Loucy (cell line): ENCODE measurements around the gene SMAP1.

ENCODE experiments used
- H2AFZ ChIP-seq: fragments of 200-600 bp; sonication (generic); 2 replicates; pipeline ENCODE4 v1.6.0; 2016; ENCODE audit warnings: antibody characterized with exemption, mild to moderate bottlenecking, low read length, moderate library complexity
- H3F3A ChIP-seq: fragments of 200-600 bp; 2 replicates; pipeline ENCODE4 v1.6.0; 2016; ENCODE audit warnings: antibody characterized with exemption, low read depth, mild to moderate bottlenecking
- H3K27me3 ChIP-seq: fragments of 200-600 bp; sonication (generic); 2 replicates; pipeline ENCODE4 v1.6.1; 2014; ENCODE audit warnings: low read length, mild to moderate bottlenecking; ENCODE audit not compliant: insufficient read depth, poor library complexity, severe bottlenecking
- H3K36me3 ChIP-seq: fragments of 200-600 bp; sonication (generic); 2 replicates; pipeline ENCODE4 v1.6.1; 2016; ENCODE audit warnings: low read length; ENCODE audit not compliant: insufficient read depth
- H3K4me1 ChIP-seq: fragments of 200-600 bp; sonication (generic); 2 replicates; pipeline ENCODE4 v1.5.1; 2014; ENCODE audit warnings: low read length, mild to moderate bottlenecking; ENCODE audit not compliant: insufficient read depth, poor library complexity, severe bottlenecking
- H3K4me2 ChIP-seq: fragments of 200-600 bp; sonication (generic); 2 replicates; pipeline ENCODE4 v1.6.0; 2014; ENCODE audit warnings: antibody characterized with exemption, low read length, low read depth, mild to moderate bottlenecking; ENCODE audit not compliant: poor library complexity, severe bottlenecking
- H3K4me3 ChIP-seq: fragments of 200-600 bp; sonication (generic); 2 replicates; pipeline ENCODE4 v1.5.1; 2014; ENCODE audit warnings: low read length, mild to moderate bottlenecking, mixed read lengths; ENCODE audit not compliant: poor library complexity, severe bottlenecking
- H3K79me2 ChIP-seq: fragments of 200-600 bp; sonication (generic); 2 replicates; pipeline ENCODE4 v1.6.1; 2014; ENCODE audit warnings: low read length; ENCODE audit not compliant: insufficient read depth
- H3K9ac ChIP-seq: fragments of 200-600 bp; sonication (generic); 2 replicates; pipeline ENCODE4 v1.6.0; 2014; ENCODE audit warnings: mild to moderate bottlenecking, low read depth, low read length, moderate library complexity; ENCODE audit not compliant: poor library complexity, severe bottlenecking
- H3K9me2 ChIP-seq: fragments of 200-600 bp; sonication (generic); replicated peaks from 2 replicates; pipeline ENCODE4 v1.6.1; 2016; ENCODE audit warnings: low read depth, low read length, mixed read lengths
- H3K9me3 ChIP-seq: fragments of 200-600 bp; sonication (generic); 2 replicates; pipeline ENCODE4 v1.6.1; 2014; ENCODE audit warnings: mild to moderate bottlenecking, antibody characterized with exemption, low read length, low read depth; ENCODE audit not compliant: insufficient read depth
- H4K20me1 ChIP-seq: fragments of 200-600 bp; sonication (generic); 2 replicates; pipeline ENCODE4 v1.6.0; 2014; ENCODE audit warnings: antibody characterized with exemption, low read length, mild to moderate bottlenecking; ENCODE audit not compliant: insufficient read depth, poor library complexity, severe bottlenecking
- CTCF ChIP-seq: fragments of 200-600 bp; sonication (generic); conservative IDR thresholded peaks from 2 replicates; pipeline ENCODE4 v1.5.1; 2014; ENCODE audit warnings: mild to moderate bottlenecking, antibody characterized with exemption, low read length
- EZH2phosphoT487 ChIP-seq: fragments of 200-600 bp; IDR thresholded peaks from 2 replicates; pipeline ENCODE4 v1.6.1; 2018; ENCODE audit warnings: antibody characterized with exemption, mild to moderate bottlenecking, moderate library complexity, borderline replicate concordance

The SMAP1 gene

DNA sequence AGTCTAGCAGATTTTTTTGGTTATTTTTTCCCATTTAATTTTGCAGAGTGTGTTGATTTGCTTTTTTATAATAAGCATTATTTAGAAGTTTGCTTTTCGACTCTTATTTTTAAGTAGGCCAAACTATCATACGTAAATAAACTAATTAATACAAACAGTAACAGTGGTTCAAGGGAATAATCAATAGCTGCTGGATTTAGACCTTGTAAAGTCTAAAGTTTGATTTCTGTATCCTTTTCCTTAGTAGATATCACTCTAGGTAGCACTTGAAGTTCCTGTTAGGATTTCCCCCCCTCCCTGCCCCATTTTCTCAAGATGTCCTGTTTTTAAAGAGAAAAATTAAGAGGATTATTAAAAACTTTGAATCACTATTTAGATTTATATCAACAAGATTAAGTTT, 153.1 kb downstream of the SMAP1 start:
- Histone ChIP-seq H2AFZ (no peak overlapping the region), H3K27me3 (no peaks in the 10 kb centered on the region), H3K9me2 (no peaks in the 10 kb centered on the region), H3K36me3 (0 out of 2 replicates have a peak, but pooled peaks cover 9% of the 10 kb centered on the region), H4K20me1 (no peaks in the 10 kb centered on the region), H3K9ac (no peak overlapping the region), H3K4me3 (no peak overlapping the region), H3K4me1 (no peaks in the 10 kb centered on the region), H3K4me2 (no peak overlapping the region), H3K79me2 (no peaks in the 10 kb centered on the region), H3F3A (no peaks in the 10 kb centered on the region), H3K9me3 (no peaks in the 10 kb centered on the region)
- TF ChIP-seq EZH2phosphoT487: no peak
- no peak for TF ChIP-seq CTCF

DNA sequence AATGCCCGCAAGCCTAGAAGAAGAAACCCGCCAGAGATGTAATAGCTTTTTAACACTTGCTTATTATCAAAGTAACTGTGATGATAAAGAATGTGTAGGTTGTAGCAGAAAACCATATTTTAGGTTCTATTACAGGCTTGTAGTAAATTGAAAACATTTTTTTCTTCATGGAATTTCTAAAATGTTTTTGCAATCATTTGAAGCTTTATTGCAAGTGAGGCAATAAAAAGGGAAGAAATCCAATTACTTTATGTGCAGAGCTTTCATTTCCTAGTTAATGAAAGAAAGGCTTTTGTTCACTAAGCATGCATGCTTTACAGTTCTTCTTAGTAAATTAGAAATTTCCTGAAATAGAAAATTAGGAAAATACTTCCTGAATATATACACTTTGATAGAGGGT, 154.1 kb downstream of the SMAP1 start:
- no peaks in the 10 kb centered on the region for H3K4me1 ChIP-seq
- no peak overlapping the region for H3K4me3 ChIP-seq
- H2AFZ ChIP-seq: no peak overlapping the region
- H3F3A ChIP-seq: no peaks in the 10 kb centered on the region
- H3K9me3 ChIP-seq: no peaks in the 10 kb centered on the region
- H4K20me1 ChIP-seq: no peaks in the 10 kb centered on the region
- H3K79me2 ChIP-seq: no peaks in the 10 kb centered on the region
- 0 out of 2 replicates have a peak, but pooled peaks cover 9% of the 10 kb centered on the region for H3K36me3 ChIP-seq
- no peak overlapping the region for H3K4me2 ChIP-seq
- TF ChIP-seq EZH2phosphoT487 (no peak), CTCF (no peak)
- H3K27me3 ChIP-seq: no peaks in the 10 kb centered on the region
- no peaks in the 10 kb centered on the region for H3K9me2 ChIP-seq
- no peak overlapping the region for H3K9ac ChIP-seq

DNA sequence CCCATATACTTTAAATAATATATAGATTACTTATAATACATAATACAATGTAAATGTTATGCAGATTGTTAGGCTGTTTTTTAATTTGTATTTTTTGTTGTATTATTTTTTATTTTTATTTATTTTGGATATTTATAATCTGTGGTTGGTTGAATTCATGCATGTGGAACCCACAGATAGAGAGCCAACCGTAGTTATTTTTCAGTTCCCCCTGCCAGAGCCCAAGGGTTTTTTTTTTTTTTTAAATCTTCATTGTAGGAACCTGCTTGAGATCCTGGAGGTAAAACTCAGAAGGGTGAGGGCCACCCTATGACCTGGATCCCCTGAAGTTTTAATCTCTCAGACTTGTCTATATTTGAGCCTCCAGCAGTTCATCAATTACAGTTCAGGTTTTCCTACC, 156.0 kb downstream of the SMAP1 start:
- Histone ChIP-seq H3K27me3 (no peaks in the 10 kb centered on the region), H3K4me1 (no peaks in the 10 kb centered on the region), H3K36me3 (0 out of 2 replicates have a peak, but pooled peaks cover 9% of the 10 kb centered on the region), H3F3A (no peaks in the 10 kb centered on the region), H3K9me3 (no peaks in the 10 kb centered on the region), H3K79me2 (no peaks in the 10 kb centered on the region), H3K4me2 (no peak overlapping the region), H4K20me1 (no peaks in the 10 kb centered on the region), H3K4me3 (no peak overlapping the region), H3K9me2 (no peaks in the 10 kb centered on the region), H3K9ac (no peak overlapping the region), H2AFZ (no peak overlapping the region)
- TF ChIP-seq CTCF (no peak), EZH2phosphoT487 (no peak)
